ENCODE data around the gene DLGAP4. TPM values are rescaled to one million over a fixed set of nuclear protein-coding genes. Genes with fewer than 3 reads are reported as not detected.

The DLGAP4 gene
- total RNA-seq, 1 donor from 2014 or later = 77.3 TPM

DNA sequence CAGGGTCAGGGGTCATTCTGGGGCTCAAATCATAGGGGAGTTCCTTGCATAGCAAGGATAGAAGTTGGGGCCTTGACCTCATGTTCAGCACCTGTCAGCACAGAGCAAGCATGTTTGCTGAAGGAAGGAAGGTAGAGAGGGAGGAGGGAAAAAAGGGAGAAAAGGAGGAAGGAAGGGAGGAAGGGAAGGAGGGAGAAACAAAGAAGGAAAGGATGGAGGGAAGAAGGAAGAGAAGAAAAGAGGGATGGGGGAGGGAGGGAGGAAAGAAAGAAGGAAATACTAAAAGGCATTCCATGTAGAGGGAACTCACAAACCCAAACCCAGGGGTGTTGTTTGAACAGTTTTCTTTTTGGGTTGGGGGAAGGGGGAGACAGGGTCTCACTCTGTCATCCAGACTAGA, 80.1 kb downstream of the DLGAP4 start:
- TF ChIP-seq POLR2AphosphoS5 (IDR thresholded peaks at IDR 0.05; ENCODE audit: insufficient read depth in 1 of 2, low read depth in 1 of 2) = no peak
- TF ChIP-seq, protein P1, sequence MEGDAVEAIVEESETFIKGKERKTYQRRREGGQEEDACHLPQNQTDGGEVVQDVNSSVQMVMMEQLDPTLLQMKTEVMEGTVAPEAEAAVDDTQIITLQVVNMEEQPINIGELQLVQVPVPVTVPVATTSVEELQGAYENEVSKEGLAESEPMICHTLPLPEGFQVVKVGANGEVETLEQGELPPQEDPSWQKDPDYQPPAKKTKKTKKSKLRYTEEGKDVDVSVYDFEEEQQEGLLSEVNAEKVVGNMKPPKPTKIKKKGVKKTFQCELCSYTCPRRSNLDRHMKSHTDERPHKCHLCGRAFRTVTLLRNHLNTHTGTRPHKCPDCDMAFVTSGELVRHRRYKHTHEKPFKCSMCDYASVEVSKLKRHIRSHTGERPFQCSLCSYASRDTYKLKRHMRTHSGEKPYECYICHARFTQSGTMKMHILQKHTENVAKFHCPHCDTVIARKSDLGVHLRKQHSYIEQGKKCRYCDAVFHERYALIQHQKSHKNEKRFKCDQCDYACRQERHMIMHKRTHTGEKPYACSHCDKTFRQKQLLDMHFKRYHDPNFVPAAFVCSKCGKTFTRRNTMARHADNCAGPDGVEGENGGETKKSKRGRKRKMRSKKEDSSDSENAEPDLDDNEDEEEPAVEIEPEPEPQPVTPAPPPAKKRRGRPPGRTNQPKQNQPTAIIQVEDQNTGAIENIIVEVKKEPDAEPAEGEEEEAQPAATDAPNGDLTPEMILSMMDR (IDR thresholded peaks at IDR 0.05) = no peak
- TF ChIP-seq POLR2A (IDR thresholded peaks at IDR 0.05) = no peak
- no peaks in the 10 kb centered on the region for H3K9me3 ChIP-seq
- intact Hi-C loops (cut with DNase I) = no loop called here

DNA sequence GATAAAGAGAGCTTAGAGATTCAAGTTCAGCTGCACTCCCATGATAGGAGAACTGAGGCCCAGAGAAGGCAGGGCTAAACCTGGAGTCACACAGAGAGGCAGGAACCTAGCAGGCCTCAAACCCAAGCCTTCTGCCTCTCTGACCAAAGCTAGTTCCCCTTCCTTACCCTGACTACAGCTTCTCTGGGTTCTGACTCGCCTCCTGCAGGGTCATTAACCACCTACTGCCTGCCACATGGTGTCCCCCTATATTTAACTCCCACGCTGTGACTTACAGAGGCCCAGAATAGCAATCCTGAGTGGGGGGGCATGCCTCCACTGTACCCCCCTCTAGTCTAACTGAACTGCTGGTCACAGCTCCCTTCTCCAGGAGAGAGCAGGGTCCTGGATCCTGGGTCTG, 84.1 kb downstream of the DLGAP4 start:
- TF ChIP-seq, protein P1 (IDR thresholded peaks at IDR 0.05) = no peak
- Histone ChIP-seq H3K27me3 (no peaks in the 10 kb centered on the region), H3K4me1 (no peaks in the 10 kb centered on the region), H3K9me3 (no peaks in the 10 kb centered on the region), H3K36me3 (no peaks in the 10 kb centered on the region), H3K4me3 (no peak overlapping the region), H3K27ac (no peak overlapping the region)
- DNase-seq (ENCODE audit: extremely low spot score in 2 of 2) = no peak
- intact Hi-C loops (cut with DNase I) = no loop called here

More for the DNA sequence above, 80.1 kb downstream of the DLGAP4 start:
- DNase-seq (ENCODE audit: extremely low spot score in 2 of 2) = no peak
- Histone ChIP-seq H3K27me3 (no peaks in the 10 kb centered on the region), H3K36me3 (no peaks in the 10 kb centered on the region), H3K4me3 (no peak overlapping the region), H3K27ac (no peak overlapping the region), H3K4me1 (no peaks in the 10 kb centered on the region)

DNA sequence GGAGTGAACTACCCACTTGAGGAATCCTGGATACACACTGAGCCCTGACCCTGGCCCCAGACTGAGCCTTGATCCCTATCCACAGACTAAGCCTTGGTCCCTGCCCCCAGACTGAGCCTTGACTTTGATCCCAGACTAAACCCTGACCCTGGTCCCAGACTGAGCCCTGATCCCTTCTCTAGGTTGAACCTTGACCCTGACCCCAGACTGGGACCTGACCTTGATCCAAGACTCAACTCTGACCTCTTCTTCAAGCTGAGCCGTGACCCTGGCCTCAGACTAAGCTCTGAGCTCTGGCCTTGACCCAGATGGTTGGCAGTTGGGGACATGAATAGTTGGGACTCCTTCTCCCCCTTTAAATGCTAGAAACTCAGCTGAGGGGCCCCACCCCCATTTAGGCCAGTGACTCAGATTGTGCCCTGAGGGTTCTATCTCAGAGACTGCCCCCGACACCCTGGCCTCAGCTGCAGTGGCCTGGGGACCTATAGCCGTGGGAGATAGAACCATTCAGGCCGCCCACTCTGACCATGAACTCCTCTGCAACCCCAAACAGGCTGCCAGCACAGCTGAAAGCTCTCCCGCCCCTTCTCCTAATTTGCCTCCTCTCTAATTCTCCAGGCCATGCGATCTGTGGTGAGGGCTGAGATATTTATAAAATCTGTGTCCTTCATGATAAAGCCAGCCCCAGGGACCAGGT, 84.7 kb downstream of the DLGAP4 start:
- no peak for DNase-seq (ENCODE audit: extremely low spot score in 2 of 2)
- no peaks in the 10 kb centered on the region for H3K27me3 ChIP-seq
- TF ChIP-seq, protein P1 (IDR thresholded peaks at IDR 0.05) = no peak
- TF ChIP-seq POLR2AphosphoS5 (IDR thresholded peaks at IDR 0.05; ENCODE audit: insufficient read depth in 1 of 2, low read depth in 1 of 2) (no peak), POLR2A (IDR thresholded peaks at IDR 0.05) (no peak)
- H3K4me1 ChIP-seq = no peaks in the 10 kb centered on the region
- no peaks in the 10 kb centered on the region for H3K9me3 ChIP-seq
- H3K4me3 ChIP-seq = no peak overlapping the region
- intact Hi-C loops (cut with DNase I) = no loop called here
- no peaks in the 10 kb centered on the region for H3K36me3 ChIP-seq
- no peak overlapping the region for H3K27ac ChIP-seq

DNA sequence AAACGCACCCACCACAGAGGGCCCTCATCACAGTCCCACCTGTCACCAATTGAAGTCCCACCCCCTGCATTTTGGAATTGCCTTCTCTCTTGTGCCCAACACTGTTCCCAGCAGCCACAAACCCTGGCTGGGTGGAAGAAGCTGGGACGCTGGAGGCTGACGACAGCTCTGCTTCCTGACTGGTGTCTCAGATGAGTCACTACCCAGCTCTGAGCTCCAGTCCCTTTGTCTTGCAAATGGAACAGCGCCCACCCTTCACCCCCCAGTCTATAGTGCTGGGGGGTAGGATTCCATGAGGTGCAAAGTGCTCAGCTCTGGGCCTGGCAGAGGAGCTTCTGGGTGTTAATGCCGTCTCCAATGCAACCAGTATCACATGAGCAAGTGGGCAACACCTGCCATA, 85.3 kb downstream of the DLGAP4 start:
- intact Hi-C loops (cut with DNase I) = no loop called here
- no peaks in the 10 kb centered on the region for H3K36me3 ChIP-seq
- no peaks in the 10 kb centered on the region for H3K27me3 ChIP-seq
- no peaks in the 10 kb centered on the region for H3K4me1 ChIP-seq
- no peak overlapping the region for H3K4me3 ChIP-seq
- H3K27ac ChIP-seq = no peak overlapping the region
- H3K9me3 ChIP-seq = no peaks in the 10 kb centered on the region
- DNase-seq (ENCODE audit: extremely low spot score in 2 of 2) = no peak
- TF ChIP-seq POLR2A (IDR thresholded peaks at IDR 0.05) (no peak), POLR2AphosphoS5 (IDR thresholded peaks at IDR 0.05; ENCODE audit: insufficient read depth in 1 of 2, low read depth in 1 of 2) (no peak)
- TF ChIP-seq, protein P1 (IDR thresholded peaks at IDR 0.05) = no peak

DNA sequence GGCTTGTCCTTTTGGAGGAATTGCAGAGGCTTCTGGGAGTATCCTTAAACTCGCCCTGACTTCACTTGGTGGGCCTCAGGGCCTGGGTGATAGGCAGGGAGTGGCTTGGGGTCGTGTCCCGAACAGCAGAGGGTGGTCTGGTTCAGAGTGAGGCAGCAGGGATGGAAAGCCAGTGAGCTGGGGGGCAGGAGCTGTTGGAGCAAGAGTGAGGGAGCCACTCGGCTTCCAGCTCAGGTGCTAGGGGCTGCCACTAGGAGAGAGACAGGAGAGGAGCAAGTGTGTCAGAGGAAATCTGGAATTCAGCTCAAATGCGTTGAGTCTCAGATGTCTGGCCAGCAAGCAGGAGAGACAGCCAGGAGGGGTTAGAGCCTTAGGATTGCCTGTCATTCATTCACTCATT, 85.8 kb downstream of the DLGAP4 start:
- no peak overlapping the region for H3K27ac ChIP-seq
- TF ChIP-seq, protein P1 (IDR thresholded peaks at IDR 0.05) = no peak
- TF ChIP-seq POLR2AphosphoS5 (IDR thresholded peaks at IDR 0.05; ENCODE audit: insufficient read depth in 1 of 2, low read depth in 1 of 2) (no peak), POLR2A (IDR thresholded peaks at IDR 0.05) (no peak)
- H3K36me3 ChIP-seq = no peaks in the 10 kb centered on the region
- no peak overlapping the region for H3K4me3 ChIP-seq
- no peak for DNase-seq (ENCODE audit: extremely low spot score in 2 of 2)
- H3K9me3 ChIP-seq = no peaks in the 10 kb centered on the region
- no peaks in the 10 kb centered on the region for H3K4me1 ChIP-seq
- no peaks in the 10 kb centered on the region for H3K27me3 ChIP-seq
- intact Hi-C loops (cut with DNase I) = no loop called here
